DOHH2 (cell line): Measurements from ENCODE around the gene PDE9A.

Source experiments
- H3F3A ChIP-seq: fragments of 200-600 bp; sonication (generic), shearing (Covaris generic); 2 replicates; pipeline ENCODE4 v1.6.0; 2016; ENCODE audit warnings: antibody characterized with exemption, mild to moderate bottlenecking; ENCODE audit not compliant: control insufficient read depth, insufficient read depth
- H3K27ac ChIP-seq: fragments of 200-600 bp; sonication (generic); 2 replicates; pipeline ENCODE4 v1.5.1; 2014; ENCODE audit warnings: low read depth, mild to moderate bottlenecking, low read length, moderate library complexity
- H3K27me3 ChIP-seq: fragments of 200-600 bp; sonication (generic); 2 replicates; pipeline ENCODE4 v1.6.1; 2014; ENCODE audit warnings: mild to moderate bottlenecking, low read length, mixed read lengths; ENCODE audit not compliant: control insufficient read depth
- H3K36me3 ChIP-seq: fragments of 200-600 bp; sonication (generic); 2 replicates; pipeline ENCODE4 v1.6.1; 2014; ENCODE audit warnings: mild to moderate bottlenecking, low read length, moderate library complexity, mixed read lengths; ENCODE audit not compliant: control insufficient read depth
- H3K4me1 ChIP-seq: fragments of 200-600 bp; sonication (generic); 2 replicates; pipeline ENCODE4 v1.6.1; 2014; ENCODE audit warnings: mild to moderate bottlenecking, low read length, mixed read lengths; ENCODE audit not compliant: control insufficient read depth
- H3K4me2 ChIP-seq: fragments of 200-600 bp; sonication (generic); 2 replicates; pipeline ENCODE4 v1.6.0; 2014; ENCODE audit warnings: mild to moderate bottlenecking, low read length, moderate library complexity
- H3K4me3 ChIP-seq: fragments of 200-600 bp; sonication (generic); 2 replicates; pipeline ENCODE4 v1.5.1; 2014; ENCODE audit warnings: mild to moderate bottlenecking, low read length, mixed read lengths
- H3K79me2 ChIP-seq: fragments of 200-600 bp; sonication (generic); 2 replicates; pipeline ENCODE4 v1.6.1; 2014; ENCODE audit warnings: mild to moderate bottlenecking, low read length, mixed read lengths; ENCODE audit not compliant: control insufficient read depth
- H3K9me2 ChIP-seq: fragments of 200-600 bp; sonication (generic); replicated peaks from 2 replicates; pipeline ENCODE4 v1.6.1; 2014; ENCODE audit warnings: mild to moderate bottlenecking, low read length, mixed read lengths; ENCODE audit not compliant: control insufficient read depth
- H3K9me3 ChIP-seq: fragments of 200-600 bp; sonication (generic); 2 replicates; pipeline ENCODE4 v1.6.1; 2014; ENCODE audit warnings: antibody characterized with exemption, low read length, mixed read lengths; ENCODE audit not compliant: control insufficient read depth, insufficient read depth
- H4K20me1 ChIP-seq: fragments of 200-600 bp; sonication (generic); 2 replicates; pipeline ENCODE4 v1.6.0; 2014; ENCODE audit warnings: low read depth, mild to moderate bottlenecking, antibody characterized with exemption, low read length, moderate library complexity; ENCODE audit not compliant: control insufficient read depth, insufficient read depth
- EZH2phosphoT487 ChIP-seq: fragments of 200-600 bp; sonication (generic); IDR thresholded peaks from 2 replicates; pipeline ENCODE4 v1.6.1; 2017; ENCODE audit warnings: borderline replicate concordance, mild to moderate bottlenecking, antibody characterized with exemption, low read length, moderate library complexity, mixed read lengths
- TF ChIP-seq, protein P1 (sequence below): fragments of 200-600 bp; sonication (generic); IDR thresholded peaks from one replicate; pipeline ENCODE4 v1.5.1; 2014; ENCODE audit warnings: antibody characterized with exemption, mild to moderate bottlenecking, low read depth, low read length; ENCODE audit not compliant: poor library complexity, severe bottlenecking

Gene PDE9A

DNA sequence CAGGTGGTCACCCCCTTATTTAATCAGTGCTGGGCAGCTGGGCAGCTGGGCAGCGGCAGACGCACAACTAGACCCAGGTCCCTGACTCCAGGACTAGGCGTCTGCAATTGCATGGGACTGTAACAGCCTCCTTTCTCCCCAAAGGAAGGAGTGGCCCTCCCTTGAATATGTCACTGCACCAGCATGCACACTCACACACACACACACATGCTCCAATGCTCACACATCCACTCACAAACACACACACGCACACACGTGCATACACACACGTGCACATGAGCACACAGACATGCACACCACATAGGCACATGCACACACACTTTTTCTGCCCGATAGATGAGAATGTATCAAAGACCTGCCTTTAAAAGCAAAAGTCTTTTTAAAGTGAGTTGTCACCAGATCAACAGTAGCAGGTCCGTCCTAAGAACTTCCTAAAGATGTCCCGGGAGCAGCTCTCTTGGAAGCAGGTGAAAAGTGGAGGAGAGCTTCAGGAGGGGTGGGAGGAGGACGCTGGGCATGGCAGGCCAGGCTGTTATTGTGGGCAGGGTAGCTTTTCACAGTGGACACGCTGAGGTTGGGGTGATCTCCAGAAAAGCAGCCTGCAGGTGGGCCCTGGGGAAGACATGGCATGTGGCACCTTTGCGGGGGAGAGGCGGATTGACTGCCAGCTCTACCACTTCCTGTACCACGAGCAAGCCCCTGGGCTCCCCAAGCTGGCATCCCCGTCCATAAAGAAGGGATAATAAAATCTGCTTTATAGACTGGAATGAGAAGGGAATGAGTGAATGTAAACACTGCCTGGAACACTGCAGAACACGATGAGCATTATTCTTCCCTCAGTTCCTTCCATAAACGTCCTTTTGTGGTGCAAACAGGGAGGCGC, 1.7 kb downstream of the PDE9A start:
- Histone ChIP-seq H3K9me3 (no peaks in the 10 kb centered on the region), H3K79me2 (peaks cover 51% of the 10 kb centered on the region), H3K4me1 (peaks cover 74% of the 10 kb centered on the region), H3F3A (peaks cover 18% of the 10 kb centered on the region), H3K27ac (peak overlapping the region; percentile 71), H3K9me2 (no peaks in the 10 kb centered on the region), H4K20me1 (peaks cover 24% of the 10 kb centered on the region; the same call in 1 of the 2 replicates), H3K4me3 (peak overlapping the region; percentile 74), H3K27me3 (peaks cover 11% of the 10 kb centered on the region), H3K36me3 (peaks cover 13% of the 10 kb centered on the region), H3K4me2 (peak overlapping the region; percentile 98)
- TF ChIP-seq EZH2phosphoT487 = no peak
- TF ChIP-seq, protein P1, sequence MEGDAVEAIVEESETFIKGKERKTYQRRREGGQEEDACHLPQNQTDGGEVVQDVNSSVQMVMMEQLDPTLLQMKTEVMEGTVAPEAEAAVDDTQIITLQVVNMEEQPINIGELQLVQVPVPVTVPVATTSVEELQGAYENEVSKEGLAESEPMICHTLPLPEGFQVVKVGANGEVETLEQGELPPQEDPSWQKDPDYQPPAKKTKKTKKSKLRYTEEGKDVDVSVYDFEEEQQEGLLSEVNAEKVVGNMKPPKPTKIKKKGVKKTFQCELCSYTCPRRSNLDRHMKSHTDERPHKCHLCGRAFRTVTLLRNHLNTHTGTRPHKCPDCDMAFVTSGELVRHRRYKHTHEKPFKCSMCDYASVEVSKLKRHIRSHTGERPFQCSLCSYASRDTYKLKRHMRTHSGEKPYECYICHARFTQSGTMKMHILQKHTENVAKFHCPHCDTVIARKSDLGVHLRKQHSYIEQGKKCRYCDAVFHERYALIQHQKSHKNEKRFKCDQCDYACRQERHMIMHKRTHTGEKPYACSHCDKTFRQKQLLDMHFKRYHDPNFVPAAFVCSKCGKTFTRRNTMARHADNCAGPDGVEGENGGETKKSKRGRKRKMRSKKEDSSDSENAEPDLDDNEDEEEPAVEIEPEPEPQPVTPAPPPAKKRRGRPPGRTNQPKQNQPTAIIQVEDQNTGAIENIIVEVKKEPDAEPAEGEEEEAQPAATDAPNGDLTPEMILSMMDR = no peak

DNA sequence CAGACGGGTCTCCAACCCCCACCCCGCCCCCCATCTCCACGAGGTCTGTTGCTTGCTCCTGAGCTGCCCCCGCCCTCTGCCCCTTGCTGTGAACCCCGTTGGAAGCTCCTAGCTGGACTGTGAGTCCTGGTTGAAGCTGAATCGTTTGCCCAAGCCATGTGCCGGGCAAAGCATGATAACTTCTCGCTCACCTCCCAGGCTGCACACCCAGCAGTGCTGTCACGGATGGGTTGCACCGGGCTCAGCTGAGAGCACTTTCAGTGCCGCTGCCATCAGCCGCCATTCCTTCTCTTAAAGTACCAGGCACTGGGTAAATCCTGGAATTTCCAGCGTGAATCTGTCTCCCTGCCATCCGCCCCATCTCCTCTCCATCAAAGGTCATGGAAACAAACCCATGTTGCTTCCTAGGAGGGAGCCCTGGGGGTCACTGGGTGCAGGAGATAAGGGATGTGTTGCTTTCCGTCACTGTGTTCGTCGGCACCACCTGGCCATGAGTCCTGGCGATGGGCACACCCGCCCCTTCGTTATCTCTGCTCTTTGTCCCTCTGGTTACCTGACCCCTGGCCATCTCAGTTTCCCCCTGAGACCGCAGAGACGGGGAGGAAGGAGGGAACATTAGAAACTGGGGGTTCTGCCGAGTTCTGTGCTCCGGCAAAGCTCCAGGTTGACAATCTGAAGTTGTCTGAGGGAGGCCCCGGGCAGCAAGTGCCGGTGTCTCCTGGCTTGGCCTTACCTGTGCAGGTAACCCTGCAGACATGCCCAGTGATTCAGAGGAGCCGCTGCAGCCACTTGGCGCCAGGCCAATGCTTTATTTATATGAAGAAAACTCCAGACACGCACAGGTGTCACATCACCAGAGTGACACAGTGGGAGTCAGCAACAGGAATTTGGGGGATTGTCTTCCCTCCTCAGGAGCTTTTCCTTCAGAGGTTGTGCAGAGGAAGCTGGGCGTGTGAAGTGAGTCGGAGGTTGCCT, 2.7 kb downstream of the PDE9A start:
- peaks cover 8% of the 10 kb centered on the region; the same call in 1 of the 2 replicates for H3K27me3 ChIP-seq
- peaks cover 58% of the 10 kb centered on the region for H3K79me2 ChIP-seq
- peaks cover 24% of the 10 kb centered on the region; the same call in 1 of the 2 replicates for H4K20me1 ChIP-seq
- H3K27ac ChIP-seq = no peak overlapping the region
- peak overlapping the region; percentile 74 for H3K4me3 ChIP-seq
- peak overlapping the region; percentile 98 for H3K4me2 ChIP-seq
- H3F3A ChIP-seq = peaks cover 24% of the 10 kb centered on the region
- TF ChIP-seq, protein P1 = no peak
- TF ChIP-seq EZH2phosphoT487 = no peak
- H3K4me1 ChIP-seq = peaks cover 83% of the 10 kb centered on the region
- H3K36me3 ChIP-seq = peaks cover 13% of the 10 kb centered on the region
- H3K9me3 ChIP-seq = no peaks in the 10 kb centered on the region
- H3K9me2 ChIP-seq = no peaks in the 10 kb centered on the region

DNA sequence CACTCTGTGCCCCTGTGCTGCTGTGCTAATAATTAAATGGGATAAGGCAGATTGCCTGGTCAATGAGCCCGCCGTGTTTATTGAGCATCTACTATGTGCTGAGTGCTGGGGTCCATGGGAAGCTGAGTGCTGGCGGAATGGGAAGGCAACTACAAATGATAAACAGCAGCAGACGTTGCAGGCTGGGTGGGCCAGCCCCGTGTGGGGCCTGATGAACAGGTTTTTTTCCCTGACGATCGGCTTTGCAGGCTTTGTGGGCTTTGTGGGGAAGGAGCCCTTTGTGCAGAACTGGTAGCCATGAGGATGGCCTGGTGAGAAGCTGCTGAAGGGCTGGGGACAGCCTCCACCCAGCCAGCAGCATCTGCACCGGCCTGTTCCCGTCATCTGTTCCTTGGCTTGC, 3.5 kb downstream of the PDE9A start:
- Histone ChIP-seq H3K79me2 (peaks cover 60% of the 10 kb centered on the region), H3K4me2 (peak overlapping the region; percentile 98; the same call in 1 of the 2 replicates), H3K27me3 (peaks cover 8% of the 10 kb centered on the region; the same call in 1 of the 2 replicates), H3K9me2 (no peaks in the 10 kb centered on the region), H3K36me3 (peaks cover 13% of the 10 kb centered on the region), H3K9me3 (no peaks in the 10 kb centered on the region), H3K4me1 (peaks cover 90% of the 10 kb centered on the region), H4K20me1 (peaks cover 24% of the 10 kb centered on the region), H3K27ac (no peak overlapping the region), H3K4me3 (peak overlapping the region; percentile 74; the same call in 1 of the 2 replicates), H3F3A (peaks cover 29% of the 10 kb centered on the region)
- TF ChIP-seq, protein P1 = no peak
- TF ChIP-seq EZH2phosphoT487 = no peak
